Measurements from ENCODE around the gene RTF2. TPM values are rescaled to one million over a fixed set of nuclear protein-coding genes. Genes with fewer than 3 reads are reported as not detected.

The RTF2 gene
- total RNA-seq, 1 donor from 2014 or later: 71.2 TPM

- no peak for DNase-seq (ENCODE audit: extremely low spot score, unreplicated experiment)
- peaks cover 6% of the 10 kb centered on the region for H3K27me3 Mint-ChIP-seq
These were observed 15.1 kb upstream of the RTF2 start for GRCh38 chr20:56453352-56453751.

GRCh38 chr20:56454754-56455153, 13.7 kb upstream of the RTF2 start:
- Mint-ChIP-seq H3K27ac (no peak overlapping the region), H3K9me3 (no peaks in the 10 kb centered on the region), H3K27me3 (peaks cover 6% of the 10 kb centered on the region), H3K4me3 (no peak overlapping the region), H3K36me3 (no peaks in the 10 kb centered on the region), H3K4me1 (ENCODE audit: unreplicated experiment) (no peaks in the 10 kb centered on the region)
- TF ChIP-seq CTCF (conservative IDR thresholded peaks at IDR 0.05): no peak
- no peak for DNase-seq (ENCODE audit: extremely low spot score, unreplicated experiment)

More at GRCh38 chr20:56453352-56453751, 15.1 kb upstream of the RTF2 start:
- Mint-ChIP-seq H3K4me3 (no peak overlapping the region), H3K36me3 (no peaks in the 10 kb centered on the region), H3K4me1 (ENCODE audit: unreplicated experiment) (no peaks in the 10 kb centered on the region), H3K27ac (no peak overlapping the region), H3K9me3 (no peaks in the 10 kb centered on the region)
- TF ChIP-seq CTCF (conservative IDR thresholded peaks at IDR 0.05): no peak

- no peak overlapping the region for H3K27ac Mint-ChIP-seq
- H3K36me3 Mint-ChIP-seq: no peaks in the 10 kb centered on the region
- no peak for DNase-seq (ENCODE audit: extremely low spot score, unreplicated experiment)
- H3K27me3 Mint-ChIP-seq: peaks cover 23% of the 10 kb centered on the region
- no peak for TF ChIP-seq CTCF (conservative IDR thresholded peaks at IDR 0.05)
- H3K4me3 Mint-ChIP-seq: no peak overlapping the region
- H3K4me1 Mint-ChIP-seq (ENCODE audit: unreplicated experiment): no peaks in the 10 kb centered on the region
- H3K9me3 Mint-ChIP-seq: no peaks in the 10 kb centered on the region
These were observed 10.1 kb upstream of the RTF2 start for GRCh38 chr20:56458206-56458821.

GRCh38 chr20:56460459-56460858, 8.0 kb upstream of the RTF2 start:
- Mint-ChIP-seq H3K27me3 (peaks cover 27% of the 10 kb centered on the region), H3K9me3 (no peaks in the 10 kb centered on the region), H3K4me3 (no peak overlapping the region), H3K36me3 (no peaks in the 10 kb centered on the region), H3K4me1 (ENCODE audit: unreplicated experiment) (no peaks in the 10 kb centered on the region), H3K27ac (no peak overlapping the region)
- TF ChIP-seq CTCF (conservative IDR thresholded peaks at IDR 0.05): no peak
- DNase-seq (ENCODE audit: extremely low spot score, unreplicated experiment): no peak

- peaks cover 33% of the 10 kb centered on the region for H3K27me3 Mint-ChIP-seq
- H3K4me1 Mint-ChIP-seq (ENCODE audit: unreplicated experiment): no peaks in the 10 kb centered on the region
- no peak overlapping the region for H3K27ac Mint-ChIP-seq
- no peak overlapping the region for H3K4me3 Mint-ChIP-seq
- DNase-seq (ENCODE audit: extremely low spot score, unreplicated experiment): no peak
- TF ChIP-seq CTCF (conservative IDR thresholded peaks at IDR 0.05): no peak
- no peaks in the 10 kb centered on the region for H3K36me3 Mint-ChIP-seq
- no peaks in the 10 kb centered on the region for H3K9me3 Mint-ChIP-seq
These were observed 6.9 kb upstream of the RTF2 start for GRCh38 chr20:56461576-56461975.

- no peak for DNase-seq (ENCODE audit: extremely low spot score, unreplicated experiment)
- H3K4me3 Mint-ChIP-seq: no peak overlapping the region
- no peaks in the 10 kb centered on the region for H3K9me3 Mint-ChIP-seq
- no peaks in the 10 kb centered on the region for H3K36me3 Mint-ChIP-seq
- peaks cover 3% of the 10 kb centered on the region for H3K4me1 Mint-ChIP-seq (ENCODE audit: unreplicated experiment)
- no peak for TF ChIP-seq CTCF (conservative IDR thresholded peaks at IDR 0.05)
- no peak overlapping the region for H3K27ac Mint-ChIP-seq
- peaks cover 32% of the 10 kb centered on the region for H3K27me3 Mint-ChIP-seq
These were observed 5.0 kb upstream of the RTF2 start for GRCh38 chr20:56463428-56463827.

Measured in type B pancreatic cell (in vitro differentiated cells).